Smooth muscle cell (in vitro differentiated cells): ENCODE results near the gene MAPK6. TPM values are rescaled to one million over a fixed set of nuclear protein-coding genes. Genes with fewer than 3 reads are reported as not detected.

Experiments
- DNase-seq: peaks from one replicate; lab custom pipeline; 2025; ENCODE audit not compliant: unreplicated experiment; lab: John Stamatoyannopoulos, UW
- H2AFZ ChIP-seq: fragments of 200-600 bp; sonication (generic); 2 replicates; pipeline ENCODE4 v1.6.0; 2016; ENCODE audit warnings: antibody characterized with exemption, low read depth, mild to moderate bottlenecking
- H3F3A ChIP-seq: fragments of 200-600 bp; sonication (generic); 2 replicates; pipeline ENCODE4 v1.6.0; 2017; ENCODE audit warnings: antibody characterized with exemption, low read depth
- H3K27ac ChIP-seq: fragments of 200-600 bp; sonication (generic); 2 replicates; pipeline ENCODE4 v1.5.1; 2016; ENCODE audit warnings: low read depth, mild to moderate bottlenecking
- H3K27me3 ChIP-seq: fragments of 200-600 bp; sonication (generic); 2 replicates; pipeline ENCODE4 v1.6.1; 2016; ENCODE audit warnings: low read depth, mild to moderate bottlenecking
- H3K36me3 ChIP-seq: fragments of 200-600 bp; sonication (generic); 2 replicates; pipeline ENCODE4 v1.5.1; 2016; ENCODE audit warnings: low read depth
- H3K4me1 ChIP-seq: fragments of 200-600 bp; sonication (generic); 2 replicates; pipeline ENCODE4 v1.5.1; 2016; ENCODE audit warnings: low read depth
- H3K4me2 ChIP-seq: fragments of 200-600 bp; sonication (generic); 2 replicates; pipeline ENCODE4 v1.6.0; 2016; ENCODE audit warnings: mild to moderate bottlenecking
- H3K4me3 ChIP-seq: fragments of 200-600 bp; sonication (generic); 2 replicates; pipeline ENCODE4 v1.5.1; 2016; ENCODE audit warnings: mild to moderate bottlenecking
- H3K79me2 ChIP-seq: fragments of 200-600 bp; sonication (generic); 2 replicates; pipeline ENCODE4 v1.6.0; 2016; ENCODE audit warnings: low read depth, mild to moderate bottlenecking
- H3K9ac ChIP-seq: fragments of 200-600 bp; sonication (generic); 2 replicates; pipeline ENCODE4 v1.6.0; 2016; ENCODE audit warnings: low read depth
- H3K9me3 ChIP-seq: fragments of 200-600 bp; sonication (generic); replicated peaks from 2 replicates; pipeline ENCODE4 v1.5.1; 2016; ENCODE audit warnings: low read depth
- H4K20me1 ChIP-seq: fragments of 200-600 bp; sonication (generic); 2 replicates; pipeline ENCODE4 v1.6.0; 2016; ENCODE audit warnings: low read depth
- CTCF ChIP-seq: fragments of 200-600 bp; sonication (generic); IDR thresholded peaks from 2 replicates; pipeline ENCODE4 v1.5.1; 2017; ENCODE audit warnings: borderline replicate concordance, mild to moderate bottlenecking, antibody characterized with exemption; ENCODE audit not compliant: insufficient read depth, poor library complexity, severe bottlenecking
- WGBS: methylation state at CpG from one replicate; pipeline ENCODE4 v1.1.7; 2016; ENCODE audit warnings: low lambda C conversion rate; 5-methylcytosine and 5-hydroxymethylcytosine counted together
- polyA plus RNA-seq: library from polyadenylated mRNA; unstranded; fragments of >200 nt; fragmentation: Nextera tagmentation; extraction: Ambion mirVana; gene quantifications from 2 replicates; pipeline ENCODE4 v1.2.1, GENCODE V29; 2016
- total RNA-seq: library from RNA; depleted of rRNA; stranded (reverse); fragments of >200 nt; gene quantifications from 2 replicates; pipeline ENCODE4 v1.2.3, GENCODE V29; 2014

The MAPK6 gene
- total RNA-seq (107 and 115 TPM in 2 replicates), polyA plus RNA-seq (26.8 and 38.6 TPM in 2 replicates)

- H3K27me3 ChIP-seq: no peaks in the 10 kb centered on the region
- H3K4me3 ChIP-seq: peak within 1 kb of the TSS; percentile 94
- H3F3A ChIP-seq: peaks cover 8% of the 10 kb centered on the region
- no peak for TF ChIP-seq CTCF
- peak within 1 kb of the TSS; percentile 99 for H3K27ac ChIP-seq
- H3K9ac ChIP-seq: peak within 1 kb of the TSS; percentile 99
- 7% methylated on average over 38 of the region's 59 CpGs for WGBS
- peak within 1 kb of the TSS; percentile 90 for H3K4me2 ChIP-seq
- DNase-seq: peak; percentile 90
- peaks cover 20% of the 10 kb centered on the region for H4K20me1 ChIP-seq
- H3K36me3 ChIP-seq: no peaks in the 10 kb centered on the region
- H2AFZ ChIP-seq: no peak within 1 kb of the TSS
- peaks cover 19% of the 10 kb centered on the region for H3K4me1 ChIP-seq
- peaks cover 40% of the 10 kb centered on the region for H3K79me2 ChIP-seq
- no peaks in the 10 kb centered on the region for H3K9me3 ChIP-seq
Observed at GRCh38 chr15:52018693-52019393, at the start of gene MAPK6. Gene MAPK6, plus strand, starts transcription at chr15:52019219. Its CDS starts 27,242 bp downstream, at chr15:52046461.

GRCh38 chr15:51969728-51970127 is 49.3 kb upstream of the MAPK6 start:
- Histone ChIP-seq H3K4me1 (peaks cover 13% of the 10 kb centered on the region), H3K27me3 (no peaks in the 10 kb centered on the region), H4K20me1 (peaks cover 16% of the 10 kb centered on the region), H3K4me3 (peak overlapping the region; percentile 83), H3K4me2 (peak overlapping the region; percentile 87), H3K9ac (no peak overlapping the region), H2AFZ (no peak overlapping the region), H3F3A (no peaks in the 10 kb centered on the region), H3K36me3 (no peaks in the 10 kb centered on the region), H3K27ac (peak overlapping the region; percentile 75), H3K79me2 (peaks cover 64% of the 10 kb centered on the region), H3K9me3 (peaks cover 8% of the 10 kb centered on the region)
- TF ChIP-seq CTCF: no peak
- no peak for DNase-seq
- WGBS: 70% methylated on average over 4 of the region's 4 CpGs

- Histone ChIP-seq H3K4me2 (peak overlapping the region; percentile 87), H3K9me3 (peaks cover 8% of the 10 kb centered on the region), H3K27ac (peak overlapping the region; percentile 75), H2AFZ (no peak overlapping the region), H4K20me1 (peaks cover 16% of the 10 kb centered on the region), H3F3A (no peaks in the 10 kb centered on the region), H3K4me3 (peak overlapping the region; percentile 83), H3K36me3 (no peaks in the 10 kb centered on the region), H3K4me1 (peaks cover 13% of the 10 kb centered on the region), H3K27me3 (no peaks in the 10 kb centered on the region), H3K79me2 (peaks cover 59% of the 10 kb centered on the region), H3K9ac (peak overlapping the region; percentile 73)
- no peak for TF ChIP-seq CTCF
- DNase-seq: no peak
- WGBS: 72% methylated on average over 4 of the region's 4 CpGs
Observed at GRCh38 chr15:51970132-51970817, 48.7 kb upstream of the MAPK6 start.
